GM12892 (cell line): ENCODE results near the gene SYNGR3.

Experiments
- POLR2A ChIP-seq: IDR thresholded peaks from 2 replicates; pipeline ENCODE4 v1.6.1; 2011; ENCODE audit warnings: low read depth, low read length, control low read depth
- POLR2AphosphoS5 ChIP-seq: IDR thresholded peaks from 2 replicates; pipeline ENCODE4 v1.6.1; 2011; ENCODE audit warnings: low read depth, low read length, control low read depth
- TAF1 ChIP-seq: IDR thresholded peaks from 2 replicates; pipeline ENCODE4 v1.6.1; 2011; ENCODE audit warnings: low read depth, mild to moderate bottlenecking, control low read depth, low read length, borderline replicate concordance

DNA sequence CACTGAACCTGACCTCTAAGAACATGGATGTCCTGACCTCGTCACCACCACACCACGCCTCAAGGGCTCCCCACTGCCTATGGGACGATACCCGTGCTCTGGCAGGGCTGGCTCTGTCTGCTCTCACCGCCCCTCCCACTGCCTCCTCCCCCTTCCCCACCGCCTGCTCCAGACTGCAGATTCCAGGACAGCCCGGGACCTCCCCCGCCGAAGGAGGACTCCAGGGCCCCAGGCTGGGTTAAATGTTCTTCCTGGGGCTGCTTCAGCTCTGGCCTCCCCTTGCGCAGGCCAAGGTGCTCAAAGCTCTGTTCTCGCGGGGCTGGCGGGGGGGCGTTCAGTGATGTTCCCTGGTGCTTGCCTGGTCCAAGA lies 32.9 kb downstream of the SYNGR3 start:
- TF ChIP-seq POLR2A, result no peak
- no peak for TF ChIP-seq POLR2AphosphoS5
- TF ChIP-seq TAF1, result no peak
